GM18517 (cell line): Measurements from ENCODE around the gene IER5.
"Not testable (repeated sequence)": the region's sequence is repeated elsewhere in the genome, so short reads cannot be mapped to it uniquely, and the experiment has no call there.

Experiments used
- ATAC-seq: cut with Tn5 transposase; IDR thresholded peaks from one replicate; pipeline ENCODE4 v1.9.1; 2021; ENCODE audit warnings: mild to moderate bottlenecking, moderate library complexity; ENCODE audit not compliant: unreplicated experiment

The IER5 gene

DNA sequence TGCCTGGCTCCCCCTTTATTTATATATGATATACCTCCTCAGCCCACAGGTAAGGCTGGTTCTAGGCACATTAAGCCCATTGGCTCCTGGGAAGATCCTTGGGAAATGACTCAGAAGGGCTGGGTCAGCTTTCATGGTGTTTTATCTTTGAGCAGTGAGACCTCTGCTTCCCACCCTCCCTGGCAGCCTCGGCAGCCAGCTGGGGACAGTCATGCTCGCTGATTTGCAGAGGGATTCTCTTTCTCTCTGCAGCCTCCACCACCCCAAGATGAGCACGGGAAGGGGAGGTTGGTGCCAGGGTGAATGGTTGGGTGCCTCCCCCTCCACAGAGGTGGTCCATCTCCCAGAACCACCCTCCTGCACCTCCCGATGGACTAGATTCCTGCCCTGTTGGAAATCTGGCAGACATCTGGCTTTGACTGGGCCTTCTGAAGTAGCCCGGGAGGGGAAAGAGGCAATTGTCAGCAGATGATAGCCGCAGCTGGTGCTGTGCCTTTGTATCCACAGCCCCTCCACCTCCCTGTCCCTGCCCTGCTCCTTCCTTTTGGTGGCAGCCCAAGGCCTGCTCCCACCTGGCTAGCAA, 24.6 kb downstream of the IER5 start:
- no peak for ATAC-seq

DNA sequence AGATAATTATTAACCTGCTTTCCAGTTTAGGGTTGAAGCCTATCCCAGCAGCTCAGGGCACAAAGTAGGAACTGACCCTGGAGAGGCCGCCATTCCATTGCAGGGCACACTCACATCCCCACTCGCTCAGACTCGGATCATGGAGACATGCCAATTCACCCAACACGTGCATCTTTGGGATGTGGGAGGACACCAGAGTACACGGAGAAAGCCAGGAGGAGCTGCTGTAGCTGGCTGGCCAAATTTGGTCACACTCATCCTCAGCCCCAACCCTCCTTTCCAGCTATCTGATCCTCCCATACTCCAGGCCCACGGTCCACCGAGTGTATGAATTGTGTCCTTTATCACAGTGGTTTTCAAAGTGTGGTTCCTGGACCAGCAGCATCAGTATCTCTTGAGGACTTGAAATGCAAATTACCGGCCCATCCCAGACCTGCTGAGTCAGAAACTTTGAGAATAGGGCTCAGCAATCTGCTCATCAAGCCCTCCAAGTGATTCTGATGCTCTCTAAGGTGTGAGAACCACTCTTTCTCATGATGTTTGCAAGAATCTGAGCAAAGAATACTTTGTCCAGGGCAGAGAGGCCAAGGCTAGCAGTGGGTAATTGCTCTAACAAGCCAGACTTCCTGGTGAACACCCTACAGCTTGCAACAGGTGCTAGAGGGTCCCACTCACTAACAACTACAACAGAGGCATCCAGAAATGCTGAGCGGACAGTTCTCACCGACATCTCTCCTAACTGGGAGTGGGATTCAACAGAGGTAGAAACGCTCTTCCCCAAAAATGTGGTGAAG, 26.3 kb downstream of the IER5 start:
- ATAC-seq: no peak

DNA sequence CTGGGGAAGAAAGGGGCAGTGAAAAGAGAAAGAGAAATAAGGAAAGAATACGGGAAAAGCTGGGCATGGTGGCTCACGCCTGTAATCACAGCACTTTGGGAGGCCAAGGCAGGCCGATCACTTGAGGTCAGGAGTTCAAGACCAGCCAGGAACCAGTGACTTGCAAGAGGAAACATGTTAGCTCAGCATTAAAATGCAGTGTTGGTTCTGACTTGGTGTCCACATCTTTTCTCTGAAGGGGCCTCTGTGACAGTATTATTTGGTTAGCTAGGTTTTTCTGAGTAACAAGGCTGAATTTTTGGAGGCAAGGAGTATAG, 26.8 kb downstream of the IER5 start:
- ATAC-seq: no peak

DNA sequence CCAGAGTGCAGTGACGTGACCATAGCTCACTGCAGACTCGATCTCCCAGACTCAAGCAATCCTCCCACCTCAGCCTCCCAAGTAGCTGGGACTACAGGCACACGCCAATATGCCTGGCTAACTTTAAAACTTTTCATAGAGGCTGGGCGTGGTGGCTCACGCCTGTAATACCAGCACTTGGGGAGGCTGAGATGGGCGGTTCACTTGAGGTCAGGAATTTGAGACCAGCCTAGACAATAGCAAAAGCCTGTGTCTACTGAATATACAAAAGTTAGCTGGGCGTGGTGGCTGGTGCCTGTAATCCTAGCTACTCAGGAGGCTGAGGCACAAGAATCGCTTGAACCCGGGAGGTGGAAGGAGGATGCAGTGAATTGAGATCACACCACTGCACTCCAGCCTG, 27.5 kb downstream of the IER5 start:
- ATAC-seq: not testable (repeated sequence)

DNA sequence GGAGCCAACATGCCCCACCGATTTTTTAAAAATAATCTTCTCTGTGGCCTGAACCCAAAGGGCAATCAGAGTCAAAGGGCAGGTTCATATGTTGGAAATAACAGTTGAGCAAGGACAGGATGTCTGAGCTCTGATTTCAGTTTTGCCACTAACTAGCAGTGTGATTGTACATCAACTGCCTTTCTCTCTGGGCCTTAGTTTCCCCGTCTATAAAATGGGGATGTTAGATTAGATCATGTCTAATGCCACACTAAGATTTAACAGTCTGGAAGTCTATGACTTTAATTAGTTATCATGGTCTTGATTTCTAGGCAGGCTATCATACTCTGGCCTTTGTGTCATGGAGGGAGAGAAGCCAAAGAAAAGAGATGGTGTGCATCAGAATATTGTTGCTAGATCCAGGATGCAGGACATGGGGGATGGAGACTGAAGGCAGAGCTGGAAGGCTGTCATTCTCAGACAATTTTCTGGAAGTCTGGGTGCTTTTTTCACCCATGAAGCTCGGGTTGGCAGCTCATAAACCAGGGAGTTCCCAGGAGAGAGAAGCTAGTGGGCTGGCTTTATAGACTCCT, 28.4 kb downstream of the IER5 start:
- ATAC-seq: no peak

DNA sequence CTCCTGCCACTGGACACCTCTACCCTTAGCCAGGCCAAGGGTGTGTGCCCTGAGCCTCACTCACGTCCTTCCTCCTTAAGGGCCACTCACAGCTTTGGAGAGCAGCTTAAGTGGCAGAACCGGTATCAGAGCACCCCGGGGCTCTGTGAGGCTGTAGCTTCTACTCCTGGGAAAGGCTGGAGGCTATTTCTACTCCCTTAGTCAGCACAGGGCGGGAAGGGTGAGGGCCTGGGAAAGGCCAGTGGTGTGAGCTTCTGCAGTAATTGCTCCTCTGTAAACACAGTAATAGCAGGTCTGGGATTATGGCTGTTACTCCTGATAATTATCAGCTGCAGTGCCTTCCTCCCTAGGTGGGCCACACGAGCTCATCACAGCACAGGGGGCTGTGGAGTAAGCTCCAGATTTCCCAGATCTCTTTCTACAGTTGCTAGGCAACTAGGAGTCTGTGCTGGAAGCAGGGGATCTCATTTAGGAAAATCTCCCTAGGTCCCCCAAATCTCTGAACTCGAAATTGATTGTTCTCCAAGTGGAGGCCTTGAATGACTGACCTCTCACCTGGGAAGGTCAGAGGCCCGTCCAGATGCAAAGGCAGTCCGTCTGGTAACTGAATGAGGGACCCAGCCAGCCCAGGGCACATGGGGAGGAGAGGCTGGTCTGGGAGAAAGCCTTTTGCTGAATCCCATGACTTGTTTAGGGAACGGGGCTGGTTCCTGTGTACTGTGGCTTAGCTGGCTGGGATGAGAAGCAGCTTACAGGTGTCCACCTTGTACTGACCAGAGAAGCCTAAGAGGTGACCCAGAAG, 29.3 kb downstream of the IER5 start:
- ATAC-seq: no peak

DNA sequence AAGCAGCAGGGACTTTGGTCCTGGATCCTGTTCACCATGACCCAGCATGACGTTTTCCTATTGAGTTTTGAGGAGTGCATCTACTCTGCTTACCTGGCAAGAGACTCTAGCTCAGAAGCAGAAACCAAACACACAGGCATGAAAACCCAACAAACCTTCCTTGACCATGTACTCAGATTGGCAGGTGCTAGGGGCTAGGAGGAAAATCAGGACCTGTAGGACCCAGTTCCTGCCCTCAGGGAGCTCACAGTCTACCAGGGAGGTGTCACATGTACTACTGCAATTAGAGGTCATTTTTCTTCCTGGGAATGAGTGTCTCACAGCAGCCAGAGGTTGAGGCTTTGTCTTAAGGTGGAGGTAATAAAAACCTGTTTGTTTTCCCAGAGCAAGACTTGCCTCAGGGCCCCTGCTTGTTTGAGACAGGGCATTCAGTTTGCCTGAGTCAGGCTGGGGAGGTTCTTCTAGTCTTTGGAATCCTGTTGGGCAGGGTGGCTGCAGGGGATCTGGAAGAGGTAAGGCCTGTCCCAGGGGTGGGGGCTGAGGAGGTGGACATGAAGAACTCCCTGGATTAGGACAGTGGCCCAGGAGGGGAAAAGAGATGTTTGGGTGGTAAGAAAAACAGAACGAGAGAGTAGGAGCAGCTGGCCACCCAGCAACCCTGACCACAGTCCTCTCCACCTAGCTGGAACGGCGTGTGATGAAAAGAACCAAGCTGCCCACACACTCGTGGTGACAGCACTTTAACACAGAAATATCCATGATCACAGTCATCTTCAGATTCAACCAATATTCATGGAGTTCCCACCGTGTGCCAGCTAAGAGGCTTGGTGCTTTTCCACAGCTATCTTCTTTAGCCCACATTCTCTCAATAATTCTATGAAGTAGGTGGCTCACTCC, 30.8 kb downstream of the IER5 start:
- ATAC-seq: no peak

DNA sequence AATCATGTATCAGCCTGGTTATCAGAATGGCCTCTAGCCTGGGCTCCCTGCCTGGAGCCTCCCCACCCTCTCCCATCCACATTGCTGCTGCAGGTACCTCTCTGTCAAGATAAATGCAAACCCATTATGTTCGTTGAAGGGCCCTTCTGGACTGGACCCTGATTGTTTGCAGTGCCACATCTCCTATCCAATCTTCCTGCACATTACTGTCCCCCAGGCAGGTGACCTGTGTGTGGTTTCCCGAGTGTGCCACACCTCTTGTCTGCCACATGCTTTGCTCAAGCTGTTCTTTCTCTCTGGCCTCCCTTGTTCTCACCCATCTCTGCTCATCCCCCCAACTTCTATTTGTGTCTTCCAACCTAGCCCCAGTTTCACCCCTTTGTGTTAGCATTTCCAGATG, 32.4 kb downstream of the IER5 start:
- ATAC-seq: no peak

DNA sequence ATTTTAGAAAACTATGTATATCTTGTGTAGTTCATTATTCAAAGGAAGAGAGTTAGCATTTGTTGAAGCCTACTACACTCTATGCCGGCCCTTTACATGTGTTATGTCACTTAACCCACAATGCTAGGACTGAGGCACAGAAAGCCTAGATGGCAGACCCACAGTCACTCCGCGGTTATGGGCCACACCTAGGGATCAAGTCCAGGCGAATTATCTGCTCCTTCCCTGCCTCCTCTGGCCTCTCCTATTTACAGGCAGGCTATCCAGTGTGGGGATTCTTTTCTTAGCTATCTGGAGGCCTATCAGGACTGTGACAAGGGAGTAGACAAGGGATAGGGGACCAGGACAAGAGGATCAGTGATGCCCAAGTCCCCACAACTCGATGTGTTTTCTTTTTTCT, 33.0 kb downstream of the IER5 start:
- no peak for ATAC-seq

DNA sequence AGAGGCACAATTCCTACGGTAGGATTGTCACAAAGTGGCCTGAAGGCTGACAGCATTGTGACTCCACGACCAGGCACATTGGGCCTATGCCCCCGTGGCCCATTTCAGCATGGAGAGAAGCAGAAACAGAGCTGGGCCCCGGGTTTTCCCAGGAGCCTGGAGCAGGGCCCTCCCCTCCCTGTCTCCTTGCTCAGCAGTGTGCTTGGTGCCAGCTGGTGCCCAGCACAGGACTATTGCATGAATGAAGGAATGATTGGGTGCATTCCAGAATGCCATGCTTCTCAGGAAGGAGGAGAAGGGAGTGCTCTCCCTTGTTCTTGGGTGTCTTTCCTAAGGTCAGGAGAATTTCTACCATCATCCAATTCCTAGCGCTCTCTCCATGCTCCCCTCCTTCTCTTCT, 33.7 kb downstream of the IER5 start:
- ATAC-seq: no peak

DNA sequence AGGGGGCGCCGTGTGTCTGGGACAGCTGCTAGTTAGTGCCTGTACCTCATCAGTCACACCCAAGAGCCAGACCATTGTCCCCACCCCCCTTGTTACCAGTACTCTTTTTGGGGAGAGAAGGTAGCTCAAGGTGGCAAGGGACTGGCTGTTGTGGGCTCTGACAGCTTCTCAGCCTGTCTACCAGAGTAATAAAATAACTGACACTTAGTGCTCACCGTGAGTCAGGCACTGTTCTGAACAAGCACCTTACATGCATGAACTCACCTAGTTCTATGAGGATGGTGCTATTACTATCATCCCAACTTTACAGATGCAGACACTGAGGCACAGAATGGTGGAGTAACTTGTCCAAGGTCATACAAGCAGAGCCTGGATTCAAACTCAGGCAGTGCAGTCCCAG, 34.7 kb downstream of the IER5 start:
- ATAC-seq: no peak

DNA sequence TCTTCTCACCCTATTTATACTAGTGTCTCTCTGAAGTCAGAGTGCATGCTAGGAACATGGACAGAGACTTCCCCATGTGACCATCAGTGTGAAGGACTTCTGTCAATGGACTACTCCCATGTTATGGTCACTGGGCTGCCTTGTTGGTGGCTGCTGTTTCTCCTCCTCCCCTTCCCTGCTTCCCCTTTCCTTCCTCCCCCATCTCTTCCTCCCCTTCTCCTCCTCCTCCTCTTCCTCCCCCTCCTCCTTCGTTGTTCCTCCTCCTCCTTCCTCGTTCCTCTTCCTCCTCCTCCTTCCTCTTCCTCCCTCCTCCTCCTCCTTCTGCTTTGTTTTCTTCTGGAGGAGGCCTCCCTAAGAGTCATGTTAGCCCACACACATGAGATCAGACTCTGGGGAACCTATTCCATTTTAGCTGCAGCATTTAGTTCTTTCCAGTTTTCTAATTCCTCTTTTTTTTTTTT, 35.8 kb downstream of the IER5 start:
- ATAC-seq: no peak

DNA sequence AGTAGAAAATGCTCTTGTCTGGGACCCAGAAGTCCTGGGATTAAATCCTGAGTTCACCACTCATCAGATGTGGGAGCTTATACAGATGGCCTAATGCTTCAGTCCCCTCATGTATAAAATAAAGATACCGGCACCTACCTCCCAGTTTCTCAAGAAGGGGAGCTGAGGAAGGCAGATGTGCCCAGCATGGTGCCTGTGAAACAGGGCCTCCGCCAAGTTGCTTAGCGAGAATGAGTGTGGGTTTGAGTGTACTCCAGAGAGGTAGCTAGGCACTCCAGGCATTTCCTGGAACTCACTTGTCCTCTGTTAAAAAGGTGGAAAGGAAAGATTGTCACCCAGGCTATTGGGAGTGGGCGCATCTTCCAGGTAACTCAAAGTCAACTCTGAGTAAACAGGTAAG, 37.8 kb downstream of the IER5 start:
- ATAC-seq: no peak

DNA sequence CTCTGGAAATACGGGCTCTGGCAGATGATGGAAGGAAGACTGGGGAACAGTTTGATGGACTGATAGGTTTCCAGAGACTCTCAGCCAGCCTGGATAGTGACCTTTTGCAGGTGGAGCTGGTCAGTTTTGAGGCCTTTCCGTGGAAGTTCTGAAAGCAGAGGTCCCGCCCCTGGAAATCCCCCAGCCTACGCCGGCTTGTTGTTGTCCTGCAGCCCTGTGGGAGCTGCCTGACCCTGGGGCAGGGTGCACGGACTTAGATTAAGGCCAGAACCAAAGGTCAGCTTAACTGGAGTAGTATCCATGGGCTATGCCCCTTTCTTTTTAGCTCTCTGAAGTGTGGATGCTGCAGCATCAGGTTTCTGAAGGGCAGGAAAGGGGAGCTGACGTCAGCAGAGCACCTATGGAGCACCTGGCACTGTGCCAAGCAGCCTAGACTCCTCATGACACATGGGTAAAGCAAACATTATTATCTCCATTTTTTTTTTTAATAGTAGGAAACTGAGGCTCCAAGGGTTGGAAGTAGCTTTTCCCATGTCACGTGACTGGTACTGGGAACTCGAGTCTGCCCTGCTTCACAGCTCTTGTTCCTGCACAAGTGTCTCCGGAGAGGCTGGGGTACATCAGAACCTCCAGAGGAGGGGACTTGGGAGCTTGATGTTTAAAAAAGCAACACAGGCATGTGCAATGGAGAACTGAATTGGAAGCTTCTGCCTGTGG, 38.5 kb downstream of the IER5 start:
- no peak for ATAC-seq

DNA sequence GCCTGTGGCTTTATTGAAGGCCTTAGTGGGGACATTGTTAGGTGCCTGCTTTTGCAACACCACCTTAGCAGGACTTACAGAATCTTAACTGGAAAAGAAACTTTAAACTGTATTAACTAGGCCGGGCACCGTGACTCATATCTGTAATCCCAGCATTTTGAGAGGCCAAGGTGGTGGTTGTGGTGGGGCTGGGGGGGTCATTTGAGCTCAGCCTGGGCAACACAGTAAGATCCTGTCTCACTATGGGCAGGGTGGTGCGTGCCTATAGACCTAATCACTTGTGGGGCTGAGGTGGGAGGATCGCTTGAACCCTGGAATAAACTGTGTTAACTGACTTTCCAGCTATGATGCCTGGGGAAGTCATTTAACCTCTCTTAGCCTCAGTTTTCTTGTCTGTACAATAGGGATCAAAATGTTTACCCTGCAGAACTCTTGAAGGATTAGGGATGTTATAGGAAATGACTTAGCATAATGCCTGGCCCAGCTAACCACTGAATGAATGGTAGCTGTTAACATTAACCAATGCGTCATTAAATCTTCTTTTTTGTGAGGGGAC, 39.5 kb downstream of the IER5 start:
- ATAC-seq: no peak

DNA sequence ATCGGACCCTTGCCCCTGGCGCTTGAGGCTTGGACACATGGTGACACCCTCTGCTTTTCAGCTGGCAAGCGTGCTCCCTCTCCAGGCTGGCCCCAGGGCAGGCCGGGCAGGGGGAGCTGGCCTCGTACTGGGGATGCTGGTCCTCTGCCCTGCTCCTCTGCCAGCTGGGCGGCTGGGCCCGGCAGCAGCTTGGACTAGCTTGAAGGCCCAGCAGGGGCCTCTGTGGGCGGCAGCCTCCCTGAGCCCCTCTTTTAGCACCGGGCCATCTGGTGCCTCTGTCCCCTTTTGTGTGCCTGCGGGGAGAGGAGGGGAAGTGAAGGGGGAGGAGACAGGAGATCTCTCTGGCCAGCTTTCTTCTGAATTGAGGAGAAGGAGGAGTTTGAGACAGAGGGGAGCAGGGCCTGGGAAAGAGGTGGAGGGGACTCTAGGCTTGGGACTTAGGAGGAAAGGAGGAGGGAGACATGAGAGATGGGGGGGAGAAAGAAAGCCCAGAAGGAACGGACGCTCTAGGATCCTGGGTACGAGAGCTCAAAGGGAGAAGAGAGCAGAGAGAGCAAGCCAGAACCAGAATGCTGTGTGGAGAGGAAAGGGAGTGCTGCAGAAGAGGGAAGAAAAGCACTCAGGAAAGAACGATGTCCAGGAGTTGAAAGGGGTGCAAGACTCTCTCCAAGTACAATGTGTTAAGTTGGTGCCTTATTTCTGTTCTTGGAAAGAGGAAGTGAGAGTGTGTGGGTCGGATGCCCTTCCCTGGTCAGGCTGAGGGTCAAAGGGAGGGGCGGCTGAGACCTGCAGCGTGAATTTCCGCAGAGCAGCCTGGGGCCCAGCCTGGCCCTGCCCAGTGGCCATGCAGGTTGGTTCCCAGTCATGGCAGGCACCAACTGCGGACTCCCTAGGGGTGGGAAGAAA, 40.3 kb downstream of the IER5 start:
- ATAC-seq: peak; percentile 61

DNA sequence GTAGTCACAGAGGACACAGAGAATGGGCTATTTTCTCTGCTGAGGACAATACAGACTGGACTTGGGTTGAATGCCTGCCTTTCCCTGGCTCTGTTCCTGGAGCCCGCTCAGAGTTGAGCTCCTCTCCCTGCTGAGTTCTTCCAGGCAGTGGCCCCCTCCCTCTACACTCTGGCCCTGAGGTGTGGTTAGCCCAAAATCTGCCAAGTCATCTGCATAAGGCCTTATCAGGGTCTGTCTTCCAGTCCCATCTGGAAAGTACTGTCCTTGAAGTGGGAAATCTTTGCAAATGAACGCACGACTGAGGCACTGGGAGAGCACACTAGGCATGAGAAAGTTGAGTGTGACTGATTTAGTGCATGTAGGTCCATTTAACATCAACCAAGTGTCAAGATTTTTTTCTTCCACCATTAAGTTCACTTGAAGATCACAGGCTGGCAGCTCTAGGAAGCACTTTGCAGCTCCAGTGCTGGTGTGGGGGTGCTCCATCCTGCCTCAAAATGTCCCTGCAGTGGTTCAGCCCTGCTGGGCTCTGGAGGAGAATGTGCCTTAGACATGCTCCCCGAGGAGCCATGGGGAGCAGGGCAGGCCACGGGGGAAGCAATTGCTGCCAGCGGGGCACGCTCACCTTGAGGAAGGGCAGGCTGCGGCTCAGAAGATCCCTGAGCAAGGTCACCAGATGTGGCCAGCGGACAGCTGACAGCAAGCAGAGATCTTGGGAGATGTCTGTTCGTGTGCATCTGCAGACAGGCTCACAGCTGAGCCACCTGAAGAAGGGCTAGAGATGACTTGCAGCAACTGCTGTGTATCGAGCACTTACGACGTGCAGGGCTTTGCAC, 41.5 kb downstream of the IER5 start:
- no peak for ATAC-seq
